GM12878 (cell line): ENCODE data around the gene SPTBN2. TPM values are rescaled to one million over a fixed set of nuclear protein-coding genes. Genes with fewer than 3 reads are reported as not detected.

Experiments
- ATAC-seq: fragments of 200-7000 bp; cut with Tn5 transposase; 3 replicates; pipeline ENCODE4 v1.9.1; 2020; ENCODE audit warnings: mild to moderate bottlenecking, moderate library complexity
- BruUV-seq: library from RNA; stranded (reverse); fragments of 400-500 nt; replicated peaks from 2 replicates; lab custom pipeline; 2021; lab: Mats Ljungman, UMichigan
- CTCF ChIA-PET: fragments of 300-600 bp; sonication (Branson Sonifier 250); formaldehyde crosslinking; extraction: SDS; loops from one replicate; lab custom pipeline; 2021; ENCODE audit warnings: inconsistent platforms; lab: Yijun Ruan, JAX
- POLR2A ChIA-PET: fragments of 350-600 bp; formaldehyde crosslinking; extraction: SDS; loops from one replicate; lab custom pipeline; 2021; ENCODE audit warnings: inconsistent platforms; lab: Charles Lee
- RAD21 ChIA-PET: fragments of 300-600 bp; sonication (Branson Sonifier 250); formaldehyde crosslinking; loops from one replicate; lab custom pipeline; 2023; ENCODE audit warnings: antibody characterized with exemption; ENCODE audit not compliant: unreplicated experiment; lab: Charles Lee
- SMC1A ChIA-PET: fragments of 300-600 bp; sonication (Branson Sonifier 250); formaldehyde crosslinking; loops from one replicate; lab custom pipeline; 2023; ENCODE audit not compliant: unreplicated experiment, uncharacterized antibody; lab: Charles Lee
- DNase-seq: peaks from one replicate; pipeline ENCODE4 v3.0.0-alpha.2; 2011; ENCODE audit warnings: low read depth, low spot score
- FAIRE-seq: peaks from 3 replicates; lab custom pipeline; 2011; peaks lifted over from hg19 to GRCh38; lab: Jason Lieb, UNC
- H2AFZ ChIP-seq: 2 replicates; pipeline ENCODE4 v1.6.0; 2011; ENCODE audit warnings: low read depth, low read length, control low read depth; ENCODE audit not compliant: control insufficient read depth
- H3K27ac ChIP-seq: 2 replicates; pipeline ENCODE4 v1.5.1; 2011; ENCODE audit warnings: control low read depth; ENCODE audit not compliant: control insufficient read depth, insufficient read depth
- H3K27me3 ChIP-seq, 2 experiments: replicated peaks in 1 of 2; 2 replicates each; pipeline versions ENCODE4 v1.6.0 to v1.6.1; 2011; ENCODE audit warnings: low read length in 1 of 2; ENCODE audit not compliant: control insufficient read depth in 2 of 2, insufficient read depth in 2 of 2
- H3K36me3 ChIP-seq, 2 experiments: 2 replicates each; pipeline ENCODE4 v1.5.1; 2011; ENCODE audit warnings: low read length in 1 of 2; ENCODE audit not compliant: control insufficient read depth in 2 of 2, insufficient read depth in 2 of 2
- H3K4me1 ChIP-seq: 2 replicates; pipeline ENCODE4 v1.6.1; 2011; ENCODE audit warnings: mild to moderate bottlenecking, low read length, moderate library complexity, mixed read lengths; ENCODE audit not compliant: control insufficient read depth, insufficient read depth
- H3K4me2 ChIP-seq: 2 replicates; pipeline ENCODE4 v1.6.0; 2011; ENCODE audit warnings: control low read depth; ENCODE audit not compliant: control insufficient read depth, insufficient read depth
- H3K4me3 ChIP-seq: fragments of 200-600 bp; sonication (generic); 2 replicates; pipeline ENCODE4 v1.5.1; 2016
- H3K79me2 ChIP-seq: 2 replicates; pipeline ENCODE4 v1.6.0; 2011; ENCODE audit warnings: low read length; ENCODE audit not compliant: control insufficient read depth, insufficient read depth
- H3K9ac ChIP-seq: 2 replicates; pipeline ENCODE4 v1.8.0; 2011; ENCODE audit warnings: low read length, control low read depth, mixed read lengths; ENCODE audit not compliant: control insufficient read depth, insufficient read depth
- H3K9me3 ChIP-seq: replicated peaks from 3 replicates; pipeline ENCODE4 v1.5.1; 2011; ENCODE audit warnings: mild to moderate bottlenecking, low read length; ENCODE audit not compliant: control insufficient read depth, insufficient read depth
- H4K20me1 ChIP-seq: 2 replicates; pipeline ENCODE4 v1.6.0; 2011; ENCODE audit not compliant: control insufficient read depth, insufficient read depth
- BCL11A ChIP-seq: IDR thresholded peaks from 2 replicates; pipeline ENCODE4 v1.6.1; 2011; ENCODE audit warnings: low read depth, low read length
- ETV6 ChIP-seq, 2 experiments: fragments of 450-650 bp in 1 of 2; IDR thresholded peaks in 1 of 2; conservative IDR thresholded peaks in 1 of 2; 2 replicates each; pipeline ENCODE4 v1.6.1; 2014; ENCODE audit warnings: antibody characterized with exemption in 1 of 2, borderline replicate concordance in 1 of 2, low read depth in 1 of 2, mild to moderate bottlenecking in 1 of 2, moderate library complexity in 1 of 2
- MTA2 ChIP-seq: fragments of 450-650 bp; IDR thresholded peaks from 2 replicates; pipeline ENCODE4 v1.6.1; 2016; ENCODE audit warnings: low read depth, mild to moderate bottlenecking, moderate library complexity
- NFXL1 ChIP-seq: fragments of 450-650 bp; IDR thresholded peaks from 2 replicates; pipeline ENCODE4 v1.6.1; 2017; ENCODE audit warnings: antibody characterized with exemption, mild to moderate bottlenecking, borderline replicate concordance
- NR2C1 ChIP-seq: fragments of 450-650 bp; IDR thresholded peaks from 2 replicates; pipeline ENCODE4 v1.6.1; 2017; ENCODE audit warnings: antibody characterized with exemption, mild to moderate bottlenecking, moderate library complexity
- NRF1 ChIP-seq: conservative IDR thresholded peaks from 2 replicates; pipeline ENCODE4 v1.6.1; 2011; ENCODE audit warnings: mild to moderate bottlenecking, low read depth, low read length, improper control_type of control experiment
- PML ChIP-seq: IDR thresholded peaks from 2 replicates; pipeline ENCODE4 v1.6.1; 2012; ENCODE audit warnings: low read length, inconsistent platforms
- RELA ChIP-seq: fragments of 450-650 bp; IDR thresholded peaks from 2 replicates; pipeline ENCODE4 v1.8.0; 2014; ENCODE audit warnings: borderline replicate concordance; ENCODE audit not compliant: partially characterized antibody
- SMAD1 ChIP-seq: fragments of 450-650 bp; IDR thresholded peaks from 2 replicates; pipeline ENCODE4 v1.6.1; 2018; ENCODE audit warnings: mild to moderate bottlenecking, low read depth; ENCODE audit not compliant: partially characterized antibody
- YBX1 ChIP-seq: fragments of 450-650 bp; IDR thresholded peaks from 2 replicates; pipeline ENCODE4 v1.6.1; 2016; ENCODE audit warnings: antibody characterized with exemption
- WGBS: methylation state at CpG from one replicate; pipeline ENCODE4 v1.1.6; 2016; ENCODE audit warnings: low lambda C conversion rate; ENCODE audit not compliant: insufficient replicate concordance, insufficient coverage; ENCODE audit errors: missing lambda C conversion rate; 5-methylcytosine and 5-hydroxymethylcytosine counted together
- in situ Hi-C: fragments of 300-500 bp; cut with MboI; formaldehyde crosslinking; loops from 9 replicates; pipeline ENCODE4 v1.14.3; 2018; ENCODE audit warnings: mixed read lengths
- intact Hi-C: fragments of 100-400 bp; cut with micrococcal nuclease; formaldehyde crosslinking; loops from one replicate; pipeline ENCODE4 v1.14.2; 2022; ENCODE audit not compliant: unreplicated experiment
- polyA plus RNA-seq, 11 experiments: library from polyadenylated mRNA; depleted of rRNA in 4 of 11; unstranded in 6 of 11; stranded (reverse) in 5 of 11; fragments of >200 nt; fragmentation: Nextera tagmentation in 4 of 11; fragmentation: Illumina TruSeq in 1 of 11; extraction: Ambion mirVana in 4 of 11; extraction: Trizol in 1 of 11; gene quantifications; 1 replicate in 1 of 11; 2 replicates in 10 of 11; pipeline versions ENCODE4 v1.2.1 to v1.2.3, GENCODE V29; 2011 to 2016; ENCODE audit warnings: inconsistent platforms in 2 of 11, missing spikeins in 2 of 11, low read depth in 1 of 11
- total RNA-seq, 4 experiments: library from RNA; depleted of rRNA in 3 of 4; stranded (reverse); fragments of >200 nt in 3 of 4; fragmentation: Illumina TruSeq in 1 of 4; extraction: Trizol in 1 of 4; gene quantifications; 2 replicates each; pipeline versions ENCODE4 v1.2.1 to v1.2.3, GENCODE V29; 2013 to 2021
- TF ChIP-seq, protein P1 (sequence below): IDR thresholded peaks from 2 replicates; pipeline ENCODE4 v1.6.1; 2011; ENCODE audit warnings: low read depth, low read length, improper control_type of control experiment, borderline replicate concordance
- TF ChIP-seq, protein P2 (sequence below): IDR thresholded peaks from 2 replicates; pipeline ENCODE4 v1.6.1; 2012; ENCODE audit warnings: low read depth, low read length, improper control_type of control experiment
- TF ChIP-seq, protein P3 (sequence below): fragments of 450-650 bp; IDR thresholded peaks from 2 replicates; pipeline ENCODE4 v1.6.1; 2017; ENCODE audit warnings: mild to moderate bottlenecking, low read depth, inconsistent platforms; ENCODE audit not compliant: poor library complexity, severe bottlenecking
- TF ChIP-seq, protein P4 (sequence below): IDR thresholded peaks from 2 replicates; pipeline ENCODE4 v1.6.1; 2011; ENCODE audit warnings: borderline replicate concordance, low read depth, mild to moderate bottlenecking, moderate library complexity, mixed read lengths, low read length; ENCODE audit not compliant: insufficient read depth; ENCODE audit errors: extremely low read length
- TF ChIP-seq, protein P5 (sequence below): IDR thresholded peaks from 2 replicates; pipeline ENCODE4 v1.6.1; 2012; ENCODE audit warnings: low read length, inconsistent platforms

The SPTBN2 gene
- total and polyA plus RNA-seq, 10 of the 15 experiments (the other 5 are each of a cell fraction or from before 2014, with no cell fraction given), result 0.38 to 1.0 (median 0.69) TPM; not detected in 5

DNA sequence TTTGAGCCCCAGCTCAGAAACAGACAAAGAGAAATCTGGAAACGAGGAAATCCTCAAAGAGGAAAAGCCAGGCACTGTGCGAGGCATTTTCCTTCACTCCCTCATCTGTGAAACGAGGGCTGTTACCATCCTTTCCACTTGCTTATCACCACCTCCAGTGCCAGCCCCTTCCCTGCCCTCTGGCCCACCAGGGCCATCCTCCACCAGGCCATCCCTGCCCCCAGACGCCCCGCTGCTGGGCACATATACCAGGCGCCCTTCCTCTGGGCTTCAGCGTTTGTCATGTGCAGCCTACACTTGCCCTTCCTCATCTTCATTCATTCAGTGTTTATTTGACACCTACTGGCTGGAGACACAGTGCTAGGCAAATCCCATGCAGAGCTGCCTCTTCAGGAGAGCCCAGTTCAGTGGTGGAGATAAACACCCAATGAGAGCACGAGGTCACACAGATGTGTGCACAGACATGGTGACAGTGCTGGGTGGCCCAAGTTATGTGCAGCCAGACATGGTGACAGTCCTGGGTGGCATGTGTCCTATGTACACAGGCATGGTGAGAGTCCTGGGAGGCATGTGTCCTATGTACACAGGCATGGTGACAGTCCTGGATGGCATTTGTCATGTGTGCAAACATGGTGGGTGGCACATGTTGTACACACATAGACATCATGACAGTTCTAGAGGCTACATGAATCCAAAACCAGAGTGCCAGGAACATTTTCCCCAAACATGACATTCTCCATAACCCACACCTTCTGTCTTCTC is 9.7 kb downstream of the SPTBN2 start:
- no peak for ATAC-seq

More for the DNA sequence above, 9.7 kb downstream of the SPTBN2 start:
- Histone ChIP-seq H3K9me3 (no peaks in the 10 kb centered on the region), H3K27me3 (no peaks in the 10 kb centered on the region; a peak in 1 of 4 replicates), H4K20me1 (no peaks in the 10 kb centered on the region), H3K4me2 (no peak overlapping the region), H3K36me3 (no peaks in the 10 kb centered on the region), H3K4me3 (no peak overlapping the region), H2AFZ (no peak overlapping the region), H3K79me2 (no peaks in the 10 kb centered on the region)
- FAIRE-seq, result no peak
- SMC1A ChIA-PET, result no interaction called here
- CTCF ChIA-PET, result no interaction called here
- in situ Hi-C loops, result no loop called here
- no TSS peak for BruUV-seq
- no peak for DNase-seq
- WGBS, result 41% methylated on average over 8 of the region's 8 CpGs
- POLR2A ChIA-PET, result no interaction called here
- RAD21 ChIA-PET, result no interaction called here
- TF ChIP-seq, protein P1, sequence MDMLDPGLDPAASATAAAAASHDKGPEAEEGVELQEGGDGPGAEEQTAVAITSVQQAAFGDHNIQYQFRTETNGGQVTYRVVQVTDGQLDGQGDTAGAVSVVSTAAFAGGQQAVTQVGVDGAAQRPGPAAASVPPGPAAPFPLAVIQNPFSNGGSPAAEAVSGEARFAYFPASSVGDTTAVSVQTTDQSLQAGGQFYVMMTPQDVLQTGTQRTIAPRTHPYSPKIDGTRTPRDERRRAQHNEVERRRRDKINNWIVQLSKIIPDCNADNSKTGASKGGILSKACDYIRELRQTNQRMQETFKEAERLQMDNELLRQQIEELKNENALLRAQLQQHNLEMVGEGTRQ, result no peak
- TF ChIP-seq, protein P2, sequence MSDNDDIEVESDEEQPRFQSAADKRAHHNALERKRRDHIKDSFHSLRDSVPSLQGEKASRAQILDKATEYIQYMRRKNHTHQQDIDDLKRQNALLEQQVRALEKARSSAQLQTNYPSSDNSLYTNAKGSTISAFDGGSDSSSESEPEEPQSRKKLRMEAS, result no peak
- TF ChIP-seq, protein P3, sequence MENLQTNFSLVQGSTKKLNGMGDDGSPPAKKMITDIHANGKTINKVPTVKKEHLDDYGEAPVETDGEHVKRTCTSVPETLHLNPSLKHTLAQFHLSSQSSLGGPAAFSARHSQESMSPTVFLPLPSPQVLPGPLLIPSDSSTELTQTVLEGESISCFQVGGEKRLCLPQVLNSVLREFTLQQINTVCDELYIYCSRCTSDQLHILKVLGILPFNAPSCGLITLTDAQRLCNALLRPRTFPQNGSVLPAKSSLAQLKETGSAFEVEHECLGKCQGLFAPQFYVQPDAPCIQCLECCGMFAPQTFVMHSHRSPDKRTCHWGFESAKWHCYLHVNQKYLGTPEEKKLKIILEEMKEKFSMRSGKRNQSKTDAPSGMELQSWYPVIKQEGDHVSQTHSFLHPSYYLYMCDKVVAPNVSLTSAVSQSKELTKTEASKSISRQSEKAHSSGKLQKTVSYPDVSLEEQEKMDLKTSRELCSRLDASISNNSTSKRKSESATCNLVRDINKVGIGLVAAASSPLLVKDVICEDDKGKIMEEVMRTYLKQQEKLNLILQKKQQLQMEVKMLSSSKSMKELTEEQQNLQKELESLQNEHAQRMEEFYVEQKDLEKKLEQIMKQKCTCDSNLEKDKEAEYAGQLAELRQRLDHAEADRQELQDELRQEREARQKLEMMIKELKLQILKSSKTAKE, result no peak
- TF ChIP-seq SMAD1 (no peak), NFXL1 (no peak), YBX1 (no peak), NR2C1 (no peak), PML (no peak), ETV6 (conservative IDR thresholded peaks at IDR 0.05 in 1 of 2, IDR thresholded peaks at IDR 0.05 in 1 of 2; ENCODE audit: borderline replicate concordance in 1 of 2, low read depth in 1 of 2) (no peak), NRF1 (no peak), MTA2 (no peak), BCL11A (no peak), RELA (no peak)
- TF ChIP-seq, protein P4, sequence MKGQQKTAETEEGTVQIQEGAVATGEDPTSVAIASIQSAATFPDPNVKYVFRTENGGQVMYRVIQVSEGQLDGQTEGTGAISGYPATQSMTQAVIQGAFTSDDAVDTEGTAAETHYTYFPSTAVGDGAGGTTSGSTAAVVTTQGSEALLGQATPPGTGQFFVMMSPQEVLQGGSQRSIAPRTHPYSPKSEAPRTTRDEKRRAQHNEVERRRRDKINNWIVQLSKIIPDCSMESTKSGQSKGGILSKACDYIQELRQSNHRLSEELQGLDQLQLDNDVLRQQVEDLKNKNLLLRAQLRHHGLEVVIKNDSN, result no peak
- TF ChIP-seq, protein P5, sequence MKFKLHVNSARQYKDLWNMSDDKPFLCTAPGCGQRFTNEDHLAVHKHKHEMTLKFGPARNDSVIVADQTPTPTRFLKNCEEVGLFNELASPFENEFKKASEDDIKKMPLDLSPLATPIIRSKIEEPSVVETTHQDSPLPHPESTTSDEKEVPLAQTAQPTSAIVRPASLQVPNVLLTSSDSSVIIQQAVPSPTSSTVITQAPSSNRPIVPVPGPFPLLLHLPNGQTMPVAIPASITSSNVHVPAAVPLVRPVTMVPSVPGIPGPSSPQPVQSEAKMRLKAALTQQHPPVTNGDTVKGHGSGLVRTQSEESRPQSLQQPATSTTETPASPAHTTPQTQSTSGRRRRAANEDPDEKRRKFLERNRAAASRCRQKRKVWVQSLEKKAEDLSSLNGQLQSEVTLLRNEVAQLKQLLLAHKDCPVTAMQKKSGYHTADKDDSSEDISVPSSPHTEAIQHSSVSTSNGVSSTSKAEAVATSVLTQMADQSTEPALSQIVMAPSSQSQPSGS, result no peak
- TF ChIP-seq, all 136 proteins: peak for 0
- no peak overlapping the region for H3K27ac ChIP-seq
- H3K4me1 ChIP-seq, result no peaks in the 10 kb centered on the region
- intact Hi-C loops, result no loop called here
- H3K9ac ChIP-seq, result no peak overlapping the region
